GM21528 (cell line): Measurements from ENCODE around the gene TMEM141.
"Not testable (repeated sequence)": the region's sequence is repeated elsewhere in the genome, so short reads cannot be mapped to it uniquely, and the experiment has no call there.

Source experiments
- ATAC-seq: cut with Tn5 transposase; IDR thresholded peaks from one replicate; pipeline ENCODE4 v1.9.1; 2021; ENCODE audit warnings: mild to moderate bottlenecking, moderate library complexity; ENCODE audit not compliant: unreplicated experiment, low FRiP score

Gene TMEM141

GRCh38 chr9:136754626-136755301, 36.4 kb upstream of the TMEM141 start:
- ATAC-seq: no peak

- not testable (repeated sequence) for ATAC-seq
These were observed 35.6 kb upstream of the TMEM141 start for GRCh38 chr9:136755302-136756133.

GRCh38 chr9:136756134-136756438, 35.1 kb upstream of the TMEM141 start:
- no peak for ATAC-seq

- no peak for ATAC-seq
These were observed 34.3 kb upstream of the TMEM141 start for GRCh38 chr9:136756836-136757235.

- ATAC-seq: no peak
These were observed 33.8 kb upstream of the TMEM141 start for GRCh38 chr9:136757328-136757727.

- ATAC-seq: no peak
These were observed 33.4 kb upstream of the TMEM141 start for GRCh38 chr9:136757751-136758140.

GRCh38 chr9:136759001-136759400, 32.1 kb upstream of the TMEM141 start:
- no peak for ATAC-seq

- no peak for ATAC-seq
These were observed 31.5 kb upstream of the TMEM141 start for GRCh38 chr9:136759436-136760325.

GRCh38 chr9:136760424-136760823, 30.7 kb upstream of the TMEM141 start:
- ATAC-seq: no peak

- ATAC-seq: not testable (repeated sequence)
These were observed 30.2 kb upstream of the TMEM141 start for GRCh38 chr9:136760834-136761544.

GRCh38 chr9:136761545-136761981, 29.6 kb upstream of the TMEM141 start:
- no peak for ATAC-seq

GRCh38 chr9:136762221-136762691, 28.9 kb upstream of the TMEM141 start:
- ATAC-seq: no peak

GRCh38 chr9:136762915-136763648, 28.1 kb upstream of the TMEM141 start:
- no peak for ATAC-seq

GRCh38 chr9:136763649-136764035, 27.5 kb upstream of the TMEM141 start:
- no peak for ATAC-seq

- no peak for ATAC-seq
These were observed 26.7 kb upstream of the TMEM141 start, which contains the start of gene LCN15 for GRCh38 chr9:136764301-136764891. Gene LCN15 (minus strand): TSS chr9:136764518. CDS start chr9:136764488, 30 bp downstream.

GRCh38 chr9:136765041-136765440, 26.1 kb upstream of the TMEM141 start:
- no peak for ATAC-seq

GRCh38 chr9:136765745-136766409, 25.3 kb upstream of the TMEM141 start:
- ATAC-seq: peak; percentile 72

GRCh38 chr9:136766410-136767120, 24.6 kb upstream of the TMEM141 start:
- ATAC-seq: not testable (repeated sequence)
